NOMO-1 treated with dmso at 0.1 percent for 144 hours (cell line): ENCODE results near the gene DOC2B.
"Not testable (repeated sequence)": the region's sequence is repeated elsewhere in the genome, so short reads cannot be mapped to it uniquely, and the experiment has no call there.

Experiments used
- DNase-seq: peaks from one replicate; lab custom pipeline; 2025; ENCODE audit not compliant: unreplicated experiment; lab: John Stamatoyannopoulos, UW

DOC2B gene

GRCh38 chr17:193426-193810, 12.0 kb upstream of the DOC2B start:
- no peak for DNase-seq

GRCh38 chr17:192666-193425, 11.4 kb upstream of the DOC2B start:
- no peak for DNase-seq

- no peak for DNase-seq
Observed at GRCh38 chr17:189444-189843, 8.0 kb upstream of the DOC2B start.

GRCh38 chr17:187130-187529, 5.7 kb upstream of the DOC2B start:
- no peak for DNase-seq

- DNase-seq: no peak
Observed at GRCh38 chr17:185445-186138, 4.1 kb upstream of the DOC2B start.

GRCh38 chr17:183021-183420, 1.6 kb upstream of the DOC2B start:
- no peak for DNase-seq

GRCh38 chr17:182050-182751, 751 bp upstream of the DOC2B start:
- DNase-seq: no peak

GRCh38 chr17:180381-181244, 837 bp downstream of the DOC2B start:
- DNase-seq: no peak

- no peak for DNase-seq
Observed at GRCh38 chr17:179781-180380, 1.6 kb downstream of the DOC2B start.

- DNase-seq: no peak
Observed at GRCh38 chr17:179066-179432, 2.4 kb downstream of the DOC2B start.

- DNase-seq: no peak
Observed at GRCh38 chr17:178292-179065, 3.0 kb downstream of the DOC2B start.

- no peak for DNase-seq
Observed at GRCh38 chr17:177762-178161, 3.7 kb downstream of the DOC2B start.

- no peak for DNase-seq
Observed at GRCh38 chr17:177155-177554, 4.3 kb downstream of the DOC2B start.

GRCh38 chr17:173166-173911, 8.1 kb downstream of the DOC2B start:
- no peak for DNase-seq

GRCh38 chr17:172401-172800, 9.0 kb downstream of the DOC2B start:
- DNase-seq: no peak

GRCh38 chr17:171871-172270, 9.6 kb downstream of the DOC2B start:
- DNase-seq: no peak

- no peak for DNase-seq
Observed at GRCh38 chr17:170130-170670, 11.2 kb downstream of the DOC2B start.

GRCh38 chr17:168614-169013, 12.8 kb downstream of the DOC2B start:
- DNase-seq: not testable (repeated sequence)

GRCh38 chr17:165939-166338, 15.5 kb downstream of the DOC2B start:
- no peak for DNase-seq
